ENCODE data around the gene DCDC2B. TPM values are rescaled to one million over a fixed set of nuclear protein-coding genes. Genes with fewer than 3 reads are reported as not detected.

The DCDC2B gene
- total and polyA plus RNA-seq, 9 of the 15 experiments (the other 6 are each of a cell fraction or from before 2014, with no cell fraction given) = not detected

GRCh38 chr1:32179443-32180185, 29.3 kb upstream of the DCDC2B start, which contains the start of gene TXLNA (continued):
- TF ChIP-seq CUX1 (CRISPR knock-in tag; IDR thresholded peaks at IDR 0.05) = 0 out of 2 replicates have a peak, but pooled peaks have one; percentile 1
- TF ChIP-seq TEAD2 (tag; IDR thresholded peaks at IDR 0.05) = no peak
- no peak for TF ChIP-seq NFE2L1 (tag; IDR thresholded peaks at IDR 0.05; ENCODE audit: borderline replicate concordance, low read depth)
- peak; percentile 89 for TF ChIP-seq FIP1L1 (IDR thresholded peaks at IDR 0.05; ENCODE audit: low read depth, low read length, poor library complexity, severe bottlenecking)
- TF ChIP-seq POU5F1 (IDR thresholded peaks at IDR 0.05; ENCODE audit: borderline replicate concordance, low read depth, low read length, partially characterized antibody) = no peak
- TF ChIP-seq EWSR1 (IDR thresholded peaks at IDR 0.05; ENCODE audit: borderline replicate concordance, low read depth, partially characterized antibody) = no peak
- TF ChIP-seq NFIX (CRISPR knock-in tag; IDR thresholded peaks at IDR 0.05; ENCODE audit: low read depth) = peak; percentile 31; the same call in 1 of the 2 replicates
- TF ChIP-seq ZNF146 (CRISPR knock-in tag; IDR thresholded peaks at IDR 0.05; ENCODE audit: unreplicated experiment) = no peak
- TF ChIP-seq BCLAF1 (IDR thresholded peaks at IDR 0.05; ENCODE audit: borderline replicate concordance in 1 of 2, control insufficient read depth in 1 of 2, low read depth in 2 of 2, low read length in 1 of 2) = peak in 1 of 2 experiments; percentile 44; a peak in 1 of 4 replicates
- TF ChIP-seq ZBTB2 (IDR thresholded peaks at IDR 0.05) = peak; percentile 96
- no peak for TF ChIP-seq DLX4 (CRISPR knock-in tag; IDR thresholded peaks at IDR 0.05)
- TF ChIP-seq YY1 (IDR thresholded peaks at IDR 0.05; ENCODE audit: borderline replicate concordance in 1 of 3, control insufficient read depth in 1 of 3, extremely low read depth in 1 of 3, insufficient read depth in 3 of 3, insufficient read length in 1 of 3, insufficient replicate concordance in 2 of 3, low read depth in 1 of 3, low read length in 2 of 3) = peak; percentile 11 to 74 (median 63)
- TF ChIP-seq FOXJ3 (CRISPR knock-in tag; IDR thresholded peaks at IDR 0.05) = no peak
- TF ChIP-seq SNIP1 (IDR thresholded peaks at IDR 0.05; ENCODE audit: low read depth) = no peak

Measured in K562 (cell line).